Measurements from ENCODE around the gene CYP2W1.

The CYP2W1 gene

DNA sequence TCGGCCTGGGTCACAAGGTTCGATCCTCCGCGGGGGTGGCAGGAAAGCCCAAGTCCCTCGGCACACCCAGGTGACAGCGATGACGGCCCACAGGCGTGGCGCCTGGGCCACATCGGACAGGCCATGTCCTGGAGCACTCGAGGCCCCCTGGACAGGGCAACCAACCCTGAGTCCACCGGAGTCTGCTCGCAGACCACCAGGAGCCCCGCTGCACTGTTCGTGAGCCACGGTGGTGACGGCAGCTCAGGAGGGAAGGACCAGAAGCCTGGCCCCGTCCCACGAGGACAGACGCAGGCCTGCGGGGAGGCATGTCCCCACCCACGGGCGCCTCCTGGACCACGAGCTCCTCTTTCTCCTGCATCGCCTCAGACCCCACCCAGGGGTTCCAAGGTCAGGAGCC lies 39.0 kb downstream of the CYP2W1 start:
- no peak for DNase-seq (ENCODE audit: low read depth)
- H3K4me3 ChIP-seq (ENCODE audit: low read depth, low read length): no peak overlapping the region
- TF ChIP-seq, protein P1, sequence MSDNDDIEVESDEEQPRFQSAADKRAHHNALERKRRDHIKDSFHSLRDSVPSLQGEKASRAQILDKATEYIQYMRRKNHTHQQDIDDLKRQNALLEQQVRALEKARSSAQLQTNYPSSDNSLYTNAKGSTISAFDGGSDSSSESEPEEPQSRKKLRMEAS (IDR thresholded peaks at IDR 0.05; ENCODE audit: low read depth, low read length): no peak
- TF ChIP-seq MYC (IDR thresholded peaks at IDR 0.05; ENCODE audit: low read depth, low read length): no peak
- TF ChIP-seq, protein P2, sequence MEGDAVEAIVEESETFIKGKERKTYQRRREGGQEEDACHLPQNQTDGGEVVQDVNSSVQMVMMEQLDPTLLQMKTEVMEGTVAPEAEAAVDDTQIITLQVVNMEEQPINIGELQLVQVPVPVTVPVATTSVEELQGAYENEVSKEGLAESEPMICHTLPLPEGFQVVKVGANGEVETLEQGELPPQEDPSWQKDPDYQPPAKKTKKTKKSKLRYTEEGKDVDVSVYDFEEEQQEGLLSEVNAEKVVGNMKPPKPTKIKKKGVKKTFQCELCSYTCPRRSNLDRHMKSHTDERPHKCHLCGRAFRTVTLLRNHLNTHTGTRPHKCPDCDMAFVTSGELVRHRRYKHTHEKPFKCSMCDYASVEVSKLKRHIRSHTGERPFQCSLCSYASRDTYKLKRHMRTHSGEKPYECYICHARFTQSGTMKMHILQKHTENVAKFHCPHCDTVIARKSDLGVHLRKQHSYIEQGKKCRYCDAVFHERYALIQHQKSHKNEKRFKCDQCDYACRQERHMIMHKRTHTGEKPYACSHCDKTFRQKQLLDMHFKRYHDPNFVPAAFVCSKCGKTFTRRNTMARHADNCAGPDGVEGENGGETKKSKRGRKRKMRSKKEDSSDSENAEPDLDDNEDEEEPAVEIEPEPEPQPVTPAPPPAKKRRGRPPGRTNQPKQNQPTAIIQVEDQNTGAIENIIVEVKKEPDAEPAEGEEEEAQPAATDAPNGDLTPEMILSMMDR (IDR thresholded peaks at IDR 0.05; ENCODE audit: low read depth, low read length): no peak
- TF ChIP-seq POLR2A (IDR thresholded peaks at IDR 0.05; ENCODE audit: extremely low read depth, insufficient read length): no peak

DNA sequence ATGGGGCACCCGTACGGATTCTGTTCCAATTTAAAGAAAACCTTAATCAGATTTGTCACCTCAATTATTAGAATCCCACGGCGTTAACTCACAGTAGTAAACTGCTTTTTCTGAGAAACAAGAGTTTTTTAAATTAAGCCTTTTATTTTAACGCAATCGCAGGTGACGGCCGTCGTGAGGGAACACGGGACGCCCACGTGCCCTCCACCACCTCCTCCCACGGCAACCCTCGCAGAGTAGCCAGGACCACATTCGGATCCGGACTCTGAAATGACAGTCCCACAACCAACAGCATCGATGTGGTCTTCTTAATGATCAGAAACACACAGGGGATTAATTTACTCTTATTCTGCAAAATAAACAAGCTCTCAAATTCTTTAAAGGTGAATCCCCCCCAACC lies 39.4 kb downstream of the CYP2W1 start:
- DNase-seq (ENCODE audit: low read depth): no peak
- TF ChIP-seq POLR2A (IDR thresholded peaks at IDR 0.05; ENCODE audit: extremely low read depth, insufficient read length) (no peak), MYC (IDR thresholded peaks at IDR 0.05; ENCODE audit: low read depth, low read length) (no peak)
- TF ChIP-seq, protein P1 (IDR thresholded peaks at IDR 0.05; ENCODE audit: low read depth, low read length): no peak
- TF ChIP-seq, protein P2 (IDR thresholded peaks at IDR 0.05; ENCODE audit: low read depth, low read length): no peak
- no peak overlapping the region for H3K4me3 ChIP-seq (ENCODE audit: low read depth, low read length)

DNA sequence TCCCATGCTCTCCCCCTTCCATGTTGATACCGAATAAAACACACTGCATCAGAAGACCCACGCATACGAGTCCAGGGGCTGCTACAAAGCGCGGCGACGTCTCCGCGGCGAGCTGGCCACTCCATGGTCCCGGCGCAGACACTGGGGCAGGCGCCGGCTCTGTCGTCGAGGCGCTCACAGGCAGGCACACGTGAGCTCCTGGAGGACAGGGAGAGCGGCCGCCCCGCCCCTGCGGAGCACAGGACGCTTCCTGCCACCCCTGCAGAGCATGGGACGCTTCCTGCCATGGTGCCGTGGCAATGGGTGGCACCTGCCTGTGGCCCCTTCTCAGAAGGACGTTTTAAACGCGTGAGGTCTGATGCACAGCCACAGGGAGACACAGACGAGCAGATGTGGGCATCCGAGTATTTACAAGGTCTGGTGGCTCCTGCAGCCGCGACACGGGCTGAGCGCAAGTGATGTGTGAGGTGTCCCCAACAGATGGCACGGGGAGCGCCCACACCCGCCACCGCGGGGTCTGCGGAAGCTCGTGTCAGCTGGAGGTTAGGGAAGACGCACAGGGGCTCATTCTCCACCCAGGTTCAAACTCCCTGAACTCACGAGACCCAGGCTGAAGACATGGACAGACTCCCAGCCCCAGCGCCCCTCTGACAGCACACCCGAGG lies 40.0 kb downstream of the CYP2W1 start:
- TF ChIP-seq MYC (IDR thresholded peaks at IDR 0.05; ENCODE audit: low read depth, low read length) (no peak), POLR2A (IDR thresholded peaks at IDR 0.05; ENCODE audit: extremely low read depth, insufficient read length) (no peak)
- TF ChIP-seq, protein P1 (IDR thresholded peaks at IDR 0.05; ENCODE audit: low read depth, low read length): no peak
- TF ChIP-seq, protein P2 (IDR thresholded peaks at IDR 0.05; ENCODE audit: low read depth, low read length): no peak
- no peak overlapping the region for H3K4me3 ChIP-seq (ENCODE audit: low read depth, low read length)
- no peak for DNase-seq (ENCODE audit: low read depth)

DNA sequence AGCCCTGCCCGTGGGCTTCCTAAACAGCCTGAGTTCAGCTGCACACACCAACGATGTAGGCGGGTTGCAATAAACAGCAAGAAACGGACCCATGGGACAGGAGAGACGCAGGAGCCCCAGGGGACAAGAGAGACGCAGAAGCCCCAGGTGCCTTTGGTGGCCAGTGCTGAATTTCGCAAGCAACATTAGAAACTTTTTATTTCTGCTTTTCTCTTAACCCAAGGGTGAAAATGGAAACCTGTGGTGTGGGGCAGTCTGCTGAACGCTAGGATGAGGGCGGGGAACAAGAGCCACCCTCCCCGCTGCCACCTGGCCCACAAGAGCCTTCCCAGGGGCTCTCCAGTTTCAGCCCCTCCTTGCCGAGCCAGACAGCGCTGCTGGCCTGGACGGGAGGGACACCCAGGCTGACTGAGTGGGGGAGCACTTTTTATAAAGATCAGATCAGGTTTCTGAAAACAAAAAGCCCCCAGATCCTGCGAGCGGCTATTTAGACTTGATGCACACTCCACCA lies 41.4 kb downstream of the CYP2W1 start:
- TF ChIP-seq, protein P2 (IDR thresholded peaks at IDR 0.05; ENCODE audit: low read depth, low read length): no peak
- TF ChIP-seq MYC (IDR thresholded peaks at IDR 0.05; ENCODE audit: low read depth, low read length): peak; percentile 75; the same call in 1 of the 2 replicates
- peak; percentile 15 for TF ChIP-seq POLR2A (IDR thresholded peaks at IDR 0.05; ENCODE audit: extremely low read depth, insufficient read length)
- TF ChIP-seq, protein P1 (IDR thresholded peaks at IDR 0.05; ENCODE audit: low read depth, low read length): peak; percentile 70; the same call in 1 of the 2 replicates
- peak overlapping the region; percentile 27 for H3K4me3 ChIP-seq (ENCODE audit: low read depth, low read length)
- peak; percentile 99 for DNase-seq (ENCODE audit: low read depth)

DNA sequence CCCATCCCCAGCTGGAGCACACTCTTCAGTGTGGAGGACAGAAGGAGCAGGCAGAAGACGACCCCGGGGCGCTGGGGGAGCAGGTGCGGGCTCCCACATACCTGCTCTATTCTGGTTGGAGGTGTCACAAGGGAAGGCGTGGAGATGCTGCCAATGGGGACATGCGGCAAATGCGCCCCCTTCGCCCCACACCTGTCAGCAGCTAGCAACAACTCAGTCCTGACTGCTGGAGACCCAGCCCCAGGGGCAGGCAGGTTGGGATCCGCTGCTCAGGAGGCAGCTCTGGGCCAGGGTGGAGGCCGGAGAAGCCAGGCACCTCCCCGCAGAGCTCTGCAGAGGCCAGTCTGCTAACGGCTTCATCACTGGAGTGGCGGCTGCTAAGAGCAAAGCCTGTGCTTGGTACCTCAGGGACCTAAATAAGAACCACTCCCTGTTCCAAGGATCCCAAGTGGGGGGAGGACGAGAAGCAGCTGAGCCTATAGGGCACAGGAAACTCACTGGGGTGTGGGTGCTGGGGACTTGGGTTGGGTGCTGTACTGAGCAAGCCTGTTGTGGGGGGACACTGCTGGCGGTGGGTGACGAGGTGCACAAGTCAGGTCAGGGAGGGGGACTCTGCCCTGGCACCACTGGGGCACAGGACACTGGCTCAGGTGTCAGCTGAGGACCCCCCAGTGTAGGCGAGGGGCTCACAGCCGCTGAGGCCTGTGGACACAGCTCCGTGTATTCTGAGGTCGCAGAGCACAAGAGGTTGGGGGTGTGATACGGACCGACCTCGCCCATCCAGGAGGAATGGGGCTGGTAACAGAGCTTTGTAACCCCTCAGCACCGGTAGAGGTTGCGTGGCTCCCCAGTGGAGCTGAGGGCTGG lies 42.1 kb downstream of the CYP2W1 start:
- peak; percentile 40 for DNase-seq (ENCODE audit: low read depth)
- no peak for TF ChIP-seq MYC (IDR thresholded peaks at IDR 0.05; ENCODE audit: low read depth, low read length)
- no peak for TF ChIP-seq POLR2A (IDR thresholded peaks at IDR 0.05; ENCODE audit: extremely low read depth, insufficient read length)
- TF ChIP-seq, protein P1 (IDR thresholded peaks at IDR 0.05; ENCODE audit: low read depth, low read length): no peak
- TF ChIP-seq, protein P2 (IDR thresholded peaks at IDR 0.05; ENCODE audit: low read depth, low read length): no peak
- H3K4me3 ChIP-seq (ENCODE audit: low read depth, low read length): no peak overlapping the region
